T-helper 2 cell treated with Interferon-gamma antibody and Interleukin-4, amounts not matched to agents 5 μg/mL and 100 μg/mL, for 36 hours (primary cell): ENCODE results near the gene GXYLT1.
"Not testable (repeated sequence)": the region's sequence is repeated elsewhere in the genome, so short reads cannot be mapped to it uniquely, and the experiment has no call there.

ENCODE experiments used
- DNase-seq: peaks from one replicate; pipeline ENCODE4 v3.0.0; 2021; ENCODE audit warnings: low spot score
- H3K27ac Mint-ChIP-seq: one replicate; pipeline ENCODE4 v1.8.0; 2021; ENCODE audit warnings: mild to moderate bottlenecking, mixed read lengths
- H3K27me3 Mint-ChIP-seq: one replicate; pipeline ENCODE4 v1.8.0; 2021; ENCODE audit warnings: low read depth, mixed read lengths
- H3K36me3 Mint-ChIP-seq: one replicate; pipeline ENCODE4 v1.8.0; 2021; ENCODE audit warnings: low read depth, mixed read lengths
- H3K4me1 Mint-ChIP-seq: one replicate; pipeline ENCODE4 v1.8.0; 2021; ENCODE audit warnings: low read depth, mixed read lengths
- H3K4me3 Mint-ChIP-seq: one replicate; pipeline ENCODE4 v1.8.0; 2022; ENCODE audit warnings: mild to moderate bottlenecking, moderate library complexity, mixed read lengths
- H3K9me3 Mint-ChIP-seq: one replicate; pipeline ENCODE4 v1.8.0; 2021; ENCODE audit warnings: mixed read lengths

GXYLT1 gene

DNA sequence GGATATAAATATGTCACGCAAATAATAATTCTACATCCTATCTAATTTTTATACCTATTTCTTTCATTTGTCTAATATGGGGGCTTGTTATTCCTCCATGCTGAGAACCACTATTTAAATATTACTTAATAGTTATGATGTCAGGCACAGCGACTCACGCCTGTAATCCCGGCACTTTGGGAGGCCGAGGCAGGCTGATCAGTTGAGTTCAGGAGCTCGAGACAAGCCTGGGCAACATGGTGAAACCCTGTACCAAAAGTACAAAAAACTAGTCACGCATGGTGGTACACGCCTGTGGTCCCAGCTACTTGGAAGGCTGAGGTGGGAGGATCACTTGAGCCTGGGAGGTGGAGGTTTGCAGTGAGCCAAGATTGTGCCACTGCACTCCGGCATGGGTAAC, 45.2 kb downstream of the GXYLT1 start:
- peaks cover 25% of the 10 kb centered on the region for H3K4me1 Mint-ChIP-seq
- DNase-seq, result no peak
- H3K4me3 Mint-ChIP-seq, result no peak overlapping the region
- H3K27me3 Mint-ChIP-seq, result no peaks in the 10 kb centered on the region
- H3K9me3 Mint-ChIP-seq, result no peaks in the 10 kb centered on the region
- H3K27ac Mint-ChIP-seq, result no peak overlapping the region
- H3K36me3 Mint-ChIP-seq, result peaks cover 14% of the 10 kb centered on the region

DNA sequence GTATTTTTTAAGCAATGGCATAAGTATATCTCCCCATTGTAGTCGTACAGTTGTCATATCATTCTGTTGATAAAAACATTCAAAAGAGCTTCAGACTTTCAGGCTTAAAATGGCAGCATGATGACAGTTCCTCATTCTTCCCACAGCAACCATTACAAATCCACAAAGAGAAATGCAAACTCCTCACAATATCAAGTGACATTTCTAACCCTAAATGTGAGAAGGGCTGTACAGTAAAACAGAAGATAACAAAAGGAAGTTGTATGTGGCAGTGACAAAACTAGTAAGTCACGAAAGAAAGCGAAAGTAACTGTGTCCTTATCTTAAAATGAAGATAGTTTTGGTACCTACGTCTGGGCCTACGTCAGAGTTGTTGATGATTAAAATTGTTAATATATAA, 46.7 kb downstream of the GXYLT1 start:
- no peak for DNase-seq

DNA sequence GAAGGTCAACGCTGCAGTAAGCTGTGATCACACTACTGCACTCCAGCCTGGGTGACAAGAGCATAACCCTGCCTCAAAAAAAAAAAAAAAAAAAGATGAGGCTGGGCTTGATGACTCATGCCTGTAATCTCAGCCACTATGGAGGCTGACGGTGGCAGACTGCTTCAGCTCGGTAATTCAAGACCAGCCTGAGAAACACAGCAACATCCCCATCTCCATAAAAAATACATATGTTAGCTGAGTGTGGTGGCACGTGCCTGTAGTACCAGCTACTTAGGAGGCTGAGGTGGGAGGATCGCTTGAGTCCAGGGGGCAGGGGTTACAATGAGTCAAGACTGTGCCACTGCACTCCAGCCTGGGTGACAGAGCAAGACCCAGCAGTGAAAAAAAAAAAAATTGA, 50.4 kb downstream of the GXYLT1 start:
- Mint-ChIP-seq H3K36me3 (peaks cover 20% of the 10 kb centered on the region), H3K4me1 (peaks cover 27% of the 10 kb centered on the region), H3K27ac (no peak overlapping the region), H3K27me3 (no peaks in the 10 kb centered on the region), H3K9me3 (no peaks in the 10 kb centered on the region), H3K4me3 (peak overlapping the region; percentile 49)
- peak; percentile 10 for DNase-seq

More for the DNA sequence above, 46.7 kb downstream of the GXYLT1 start:
- Mint-ChIP-seq H3K27ac (peak overlapping the region; percentile 94), H3K36me3 (peaks cover 14% of the 10 kb centered on the region), H3K27me3 (no peaks in the 10 kb centered on the region), H3K4me3 (peak overlapping the region; percentile 83), H3K9me3 (no peaks in the 10 kb centered on the region), H3K4me1 (peaks cover 27% of the 10 kb centered on the region)

DNA sequence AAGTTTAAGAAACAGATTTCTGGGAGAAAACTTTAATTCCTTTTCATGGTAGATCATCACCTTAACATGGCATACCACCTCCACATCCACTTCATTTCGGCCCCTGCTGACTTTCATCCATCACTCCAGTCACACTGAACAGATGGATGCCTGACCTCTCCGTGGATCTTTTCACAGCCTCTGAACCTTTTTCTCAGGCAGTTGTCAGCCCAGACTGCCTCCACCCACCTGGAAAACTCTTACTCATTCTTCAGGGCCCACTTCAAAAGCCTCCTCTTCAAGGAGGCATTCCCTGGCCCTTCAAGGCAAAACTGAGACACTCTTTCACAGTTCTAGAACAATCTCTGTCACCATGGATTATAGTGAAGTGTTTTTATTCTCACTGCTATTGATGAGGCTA, 52.9 kb downstream of the GXYLT1 start:
- no peak for DNase-seq
- peaks cover 22% of the 10 kb centered on the region for H3K36me3 Mint-ChIP-seq
- no peaks in the 10 kb centered on the region for H3K27me3 Mint-ChIP-seq
- H3K27ac Mint-ChIP-seq, result no peak overlapping the region
- H3K4me1 Mint-ChIP-seq, result peaks cover 12% of the 10 kb centered on the region
- no peak overlapping the region for H3K4me3 Mint-ChIP-seq
- no peaks in the 10 kb centered on the region for H3K9me3 Mint-ChIP-seq

DNA sequence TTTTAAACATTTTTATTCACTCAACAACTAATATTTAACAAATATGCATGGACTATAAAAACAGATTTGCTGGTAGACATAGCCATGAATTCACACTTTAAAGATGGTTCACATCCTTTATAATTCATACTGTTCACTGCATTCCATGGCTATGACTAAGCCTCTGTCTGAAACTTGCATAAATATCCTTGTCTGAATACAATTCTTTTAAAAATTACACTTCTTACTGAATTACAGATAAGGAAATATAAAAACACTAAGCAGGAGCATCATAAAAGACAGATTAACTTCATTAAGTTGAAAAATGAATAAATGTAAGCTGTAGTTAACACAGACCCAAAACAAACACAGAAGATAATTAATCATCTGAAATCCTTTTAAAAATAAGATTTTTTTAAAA, 53.8 kb downstream of the GXYLT1 start:
- Mint-ChIP-seq H3K4me3 (no peak overlapping the region), H3K36me3 (peaks cover 22% of the 10 kb centered on the region), H3K9me3 (no peaks in the 10 kb centered on the region), H3K27ac (no peak overlapping the region), H3K4me1 (peaks cover 8% of the 10 kb centered on the region), H3K27me3 (no peaks in the 10 kb centered on the region)
- DNase-seq, result no peak

DNA sequence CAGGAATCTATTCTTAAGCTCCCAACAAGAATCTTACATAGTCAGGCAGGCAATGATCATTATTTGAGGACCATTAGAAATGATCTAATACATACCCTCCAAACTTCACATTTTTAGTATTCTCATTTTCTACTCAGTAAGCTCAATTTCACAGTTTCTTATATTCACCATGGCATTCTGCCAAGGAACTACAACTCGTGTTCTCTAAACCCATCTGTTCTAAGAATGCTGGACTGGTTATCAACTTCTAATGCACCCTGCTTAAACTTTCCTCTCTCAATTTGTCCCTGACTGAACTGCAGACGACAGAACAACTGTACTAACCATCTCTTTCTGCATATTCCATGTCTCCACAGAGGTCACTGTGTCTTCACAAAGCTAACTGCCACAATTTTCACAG, 58.6 kb downstream of the GXYLT1 start:
- Mint-ChIP-seq H3K27ac (no peak overlapping the region), H3K36me3 (peaks cover 16% of the 10 kb centered on the region), H3K9me3 (no peaks in the 10 kb centered on the region), H3K27me3 (no peaks in the 10 kb centered on the region), H3K4me3 (no peak overlapping the region), H3K4me1 (no peaks in the 10 kb centered on the region)
- no peak for DNase-seq

DNA sequence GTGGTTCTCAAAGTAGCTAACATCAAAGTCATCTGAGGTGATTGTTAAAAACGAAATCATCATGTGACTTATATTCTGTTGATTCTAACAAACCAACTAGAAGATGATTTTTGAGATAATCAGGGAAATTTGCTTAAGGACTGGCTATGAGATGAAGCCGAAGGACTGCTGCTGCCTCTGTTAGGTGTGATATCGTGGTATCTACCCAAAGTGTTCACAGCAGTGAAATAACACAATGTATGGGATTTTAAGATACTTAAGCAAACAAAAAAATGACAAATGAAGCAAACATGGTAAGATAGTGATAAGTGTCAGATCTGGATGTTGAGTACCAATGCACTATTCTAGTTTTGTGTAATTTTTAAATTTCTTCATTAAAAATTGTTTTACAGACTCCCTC, 59.1 kb downstream of the GXYLT1 start:
- H3K9me3 Mint-ChIP-seq, result no peaks in the 10 kb centered on the region
- peaks cover 16% of the 10 kb centered on the region for H3K36me3 Mint-ChIP-seq
- H3K27me3 Mint-ChIP-seq, result no peaks in the 10 kb centered on the region
- DNase-seq, result no peak
- no peak overlapping the region for H3K4me3 Mint-ChIP-seq
- H3K27ac Mint-ChIP-seq, result no peak overlapping the region
- H3K4me1 Mint-ChIP-seq, result no peaks in the 10 kb centered on the region

DNA sequence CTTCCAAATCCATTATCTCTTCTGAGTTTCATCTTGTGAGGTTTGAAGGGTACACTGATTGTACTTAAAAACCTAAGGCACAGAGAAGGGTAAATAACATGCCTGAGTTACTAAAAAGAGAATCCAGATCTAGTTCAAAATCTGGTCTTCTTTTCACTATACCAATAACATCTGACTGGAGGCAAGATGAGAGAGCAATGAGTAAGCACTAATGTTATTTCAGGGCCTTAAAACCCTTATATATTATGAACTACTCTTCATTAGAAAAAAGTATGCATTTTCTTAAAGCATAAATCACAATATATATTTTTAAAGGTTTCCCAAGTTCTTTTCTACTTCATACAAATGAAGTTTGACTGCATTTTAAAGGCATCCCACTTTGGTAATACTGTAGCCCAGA, 60.2 kb downstream of the GXYLT1 start:
- no peak overlapping the region for H3K27ac Mint-ChIP-seq
- H3K9me3 Mint-ChIP-seq, result no peaks in the 10 kb centered on the region
- H3K4me3 Mint-ChIP-seq, result no peak overlapping the region
- no peaks in the 10 kb centered on the region for H3K27me3 Mint-ChIP-seq
- H3K36me3 Mint-ChIP-seq, result peaks cover 16% of the 10 kb centered on the region
- DNase-seq, result no peak
- peaks cover 2% of the 10 kb centered on the region for H3K4me1 Mint-ChIP-seq

DNA sequence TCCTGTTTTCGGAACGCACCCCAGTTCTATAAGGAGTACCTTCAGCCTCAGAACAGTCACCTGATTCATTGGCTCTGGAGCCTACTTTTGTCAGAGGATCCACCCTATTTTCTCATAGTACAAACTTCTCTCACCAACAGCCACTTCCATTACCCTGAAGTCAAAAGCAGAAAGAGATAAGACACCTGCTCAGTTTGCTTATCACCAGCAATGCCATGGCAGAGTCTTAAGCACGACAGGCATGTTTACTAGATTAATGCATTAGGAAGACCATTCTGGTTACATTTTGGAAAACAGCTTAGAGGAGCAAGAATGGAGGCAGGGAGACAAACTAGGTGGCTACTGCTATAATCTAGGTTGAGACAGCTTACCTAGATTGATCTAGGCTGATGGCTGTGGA, 67.7 kb downstream of the GXYLT1 start:
- H3K27me3 Mint-ChIP-seq, result peaks cover 2% of the 10 kb centered on the region
- DNase-seq, result no peak
- H3K27ac Mint-ChIP-seq, result no peak overlapping the region
- H3K4me3 Mint-ChIP-seq, result no peak overlapping the region
- H3K36me3 Mint-ChIP-seq, result peaks cover 4% of the 10 kb centered on the region
- H3K9me3 Mint-ChIP-seq, result no peaks in the 10 kb centered on the region
- H3K4me1 Mint-ChIP-seq, result peaks cover 2% of the 10 kb centered on the region

DNA sequence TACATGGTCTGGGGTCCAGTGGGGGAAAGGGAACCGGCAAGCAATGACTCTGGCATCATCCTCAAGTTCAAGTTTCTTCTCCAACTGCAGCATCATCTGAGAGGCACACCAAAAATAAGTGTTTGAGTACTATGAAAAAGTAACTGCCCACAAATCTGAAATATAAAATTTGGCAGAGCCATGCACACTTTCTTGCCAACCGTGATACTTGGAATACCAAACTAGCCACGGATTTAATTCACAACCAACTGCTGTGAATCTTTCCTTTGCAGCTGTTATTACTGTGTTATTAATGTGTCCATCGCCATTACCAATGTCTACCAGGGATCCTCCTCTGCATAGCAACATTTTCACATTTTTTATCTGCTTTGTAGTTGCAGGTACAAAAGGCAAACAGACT, 74.6 kb downstream of the GXYLT1 start:
- no peak for DNase-seq
- no peaks in the 10 kb centered on the region for H3K36me3 Mint-ChIP-seq
- no peak overlapping the region for H3K27ac Mint-ChIP-seq
- peaks cover 2% of the 10 kb centered on the region for H3K27me3 Mint-ChIP-seq
- H3K4me1 Mint-ChIP-seq, result peaks cover 1% of the 10 kb centered on the region
- H3K4me3 Mint-ChIP-seq, result no peak overlapping the region
- no peaks in the 10 kb centered on the region for H3K9me3 Mint-ChIP-seq

DNA sequence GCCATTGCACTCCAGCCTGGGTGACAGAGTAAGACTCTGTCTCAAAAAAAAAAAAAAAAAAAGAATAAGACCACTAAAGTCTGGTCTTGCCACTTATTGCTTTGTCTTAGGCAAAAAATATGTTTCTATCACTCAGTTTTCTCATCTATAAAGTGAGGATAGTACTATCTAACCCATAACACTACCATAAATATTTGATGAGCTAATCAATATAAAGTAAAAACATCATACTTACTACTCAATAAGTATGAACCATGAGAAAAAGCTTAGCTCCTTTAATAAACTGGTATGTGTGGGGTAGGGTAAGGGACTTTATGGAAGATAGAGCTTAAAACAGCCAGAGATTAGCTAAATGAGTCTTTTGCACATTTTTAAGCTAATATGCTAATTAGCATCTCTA, 85.5 kb downstream of the GXYLT1 start:
- Mint-ChIP-seq H3K9me3 (peaks cover 2% of the 10 kb centered on the region), H3K4me3 (no peak overlapping the region), H3K36me3 (no peaks in the 10 kb centered on the region), H3K27ac (no peak overlapping the region), H3K27me3 (peaks cover 16% of the 10 kb centered on the region), H3K4me1 (no peaks in the 10 kb centered on the region)
- DNase-seq, result no peak

DNA sequence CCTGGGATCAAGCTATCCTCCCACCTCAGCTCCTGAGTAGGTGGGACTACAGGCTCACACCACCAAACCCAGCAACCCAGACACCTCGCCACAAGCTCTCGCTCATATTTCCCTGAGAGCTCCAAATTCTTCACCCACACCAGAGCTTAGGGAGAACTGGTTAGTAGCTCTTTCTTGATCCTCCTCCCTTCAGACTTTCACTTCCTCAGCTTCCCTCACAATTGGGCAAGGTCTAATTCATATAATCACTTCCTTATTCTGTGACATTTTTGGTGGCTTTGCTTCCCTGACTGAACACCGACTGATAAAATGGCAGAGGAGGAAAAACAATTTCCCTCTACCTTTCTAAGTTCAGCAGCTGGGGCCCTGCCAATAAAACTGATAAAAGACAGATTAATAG, 88.5 kb downstream of the GXYLT1 start:
- Mint-ChIP-seq H3K27ac (no peak overlapping the region), H3K9me3 (no peaks in the 10 kb centered on the region)

DNA sequence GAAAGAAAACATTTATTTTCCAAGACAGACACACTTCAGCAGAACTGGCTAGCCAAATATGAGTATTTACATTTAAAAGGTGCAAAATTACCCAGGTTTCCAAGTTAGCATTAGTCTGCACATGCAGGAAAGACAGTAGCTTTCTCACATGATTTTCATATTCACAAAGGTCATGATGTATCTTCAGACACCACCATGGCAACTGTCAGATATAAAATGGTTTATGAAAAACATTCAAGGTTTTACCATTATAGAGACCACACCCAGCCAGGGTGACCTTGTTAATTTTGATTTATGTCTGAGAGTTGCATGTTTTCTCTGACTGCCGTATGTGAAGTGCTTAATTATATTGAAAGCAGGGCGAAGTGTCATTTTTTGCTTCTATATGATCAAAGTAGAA, 91.2 kb downstream of the GXYLT1 start:
- Mint-ChIP-seq H3K36me3 (no peaks in the 10 kb centered on the region), H3K4me1 (no peaks in the 10 kb centered on the region), H3K27ac (no peak overlapping the region), H3K9me3 (no peaks in the 10 kb centered on the region), H3K4me3 (no peak overlapping the region), H3K27me3 (peaks cover 16% of the 10 kb centered on the region)
- no peak for DNase-seq

More for the DNA sequence above, 88.5 kb downstream of the GXYLT1 start:
- no peak for DNase-seq
- no peaks in the 10 kb centered on the region for H3K36me3 Mint-ChIP-seq
- peaks cover 15% of the 10 kb centered on the region for H3K27me3 Mint-ChIP-seq
- no peak overlapping the region for H3K4me3 Mint-ChIP-seq
- no peaks in the 10 kb centered on the region for H3K4me1 Mint-ChIP-seq

DNA sequence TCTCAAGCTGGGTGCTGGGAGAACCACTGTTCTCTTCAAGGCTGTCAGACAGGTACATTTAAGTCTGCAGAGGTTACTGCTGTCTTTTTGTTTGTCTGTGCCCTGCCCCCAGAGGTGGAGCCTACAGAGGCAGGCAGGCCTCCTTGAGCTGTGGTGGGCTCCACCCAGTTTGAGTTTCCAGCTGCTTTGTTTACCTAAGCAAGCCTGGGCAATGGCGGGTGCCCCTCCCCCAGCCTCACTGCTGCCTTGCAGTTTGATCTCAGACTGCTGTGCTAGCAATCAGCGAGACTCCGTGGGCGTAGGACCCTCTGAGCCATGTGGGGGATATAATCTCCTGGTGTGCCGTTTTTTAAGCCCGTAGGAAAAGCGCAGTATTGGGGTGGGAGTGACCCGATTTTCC, 95.7 kb downstream of the GXYLT1 start:
- DNase-seq, H3K9me3 Mint-ChIP-seq, H3K4me3 Mint-ChIP-seq, H3K36me3 Mint-ChIP-seq, H3K4me1 Mint-ChIP-seq, H3K27ac Mint-ChIP-seq, H3K27me3 Mint-ChIP-seq: not testable (repeated sequence)

DNA sequence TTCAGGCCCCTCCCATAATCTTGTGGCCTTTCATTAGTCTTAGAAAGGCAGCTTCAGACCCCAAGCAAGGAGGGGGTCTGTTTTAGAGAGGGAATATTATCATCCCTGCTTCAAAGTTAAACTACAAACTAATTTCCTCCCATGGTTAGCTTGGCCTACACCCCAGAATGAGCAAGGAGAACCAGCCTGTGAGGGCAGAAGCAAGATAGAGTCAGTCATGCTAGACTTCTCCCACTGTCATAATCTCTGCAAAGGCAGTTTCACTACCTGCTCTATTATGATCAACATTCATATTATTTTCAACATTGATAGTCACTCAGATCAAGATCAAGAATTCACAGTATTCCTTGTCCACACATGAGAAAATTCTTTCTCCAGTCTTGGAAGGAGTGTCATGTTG, 105.1 kb downstream of the GXYLT1 start:
- H3K27ac Mint-ChIP-seq, result no peak overlapping the region
- no peaks in the 10 kb centered on the region for H3K9me3 Mint-ChIP-seq

More for the DNA sequence above, 105.1 kb downstream of the GXYLT1 start:
- DNase-seq, result no peak
- H3K27me3 Mint-ChIP-seq, result peaks cover 22% of the 10 kb centered on the region
- H3K4me3 Mint-ChIP-seq, result no peak overlapping the region
- no peaks in the 10 kb centered on the region for H3K4me1 Mint-ChIP-seq
- H3K36me3 Mint-ChIP-seq, result no peaks in the 10 kb centered on the region
